ENCODE data around the gene LRRN3.

GRCh38 chr7:111091593-111092358 is 849 bp downstream of the LRRN3 start:
- TF ChIP-seq CTCF (IDR thresholded peaks at IDR 0.05; ENCODE audit: poor library complexity), result no peak
- TF ChIP-seq EZH2 (IDR thresholded peaks at IDR 0.05; ENCODE audit: borderline replicate concordance), result no peak

Measured in hepatocyte (in vitro differentiated cells).